Liver (tissue), 9 donors: ENCODE results near the gene TESMIN. TPM values are rescaled to one million over a fixed set of nuclear protein-coding genes. Genes with fewer than 3 reads are reported as not detected.

ENCODE experiments used
- DNase-seq: peaks from one replicate; pipeline ENCODE4 v3.0.0-alpha.2; 2017; ENCODE audit warnings: low spot score
- H3K27ac ChIP-seq, 2 donors: one replicate each; pipeline ENCODE4 v1.7.0; 2013; ENCODE audit warnings: inconsistent platforms in 2 of 2, low read length in 2 of 2, control low read depth in 1 of 2, low read depth in 1 of 2, mild to moderate bottlenecking in 1 of 2
- H3K27me3 ChIP-seq, 4 donors: one replicate each; pipeline versions ENCODE4 v1.6.1 to v1.7.0; 2013; ENCODE audit warnings: low read length in 3 of 4, inconsistent platforms in 1 of 4, mild to moderate bottlenecking in 1 of 4, moderate library complexity in 1 of 4; ENCODE audit not compliant: control insufficient read depth in 4 of 4, insufficient read depth in 4 of 4
- H3K36me3 ChIP-seq, 4 donors: one replicate each; pipeline versions ENCODE4 v1.6.1 to v1.7.0; 2013; ENCODE audit warnings: low read length in 3 of 4, mild to moderate bottlenecking in 3 of 4, low read depth in 1 of 4, moderate library complexity in 1 of 4; ENCODE audit not compliant: control insufficient read depth in 4 of 4, insufficient read depth in 3 of 4
- H3K4me1 ChIP-seq, 4 donors: one replicate each; pipeline versions ENCODE4 v1.6.1 to v1.7.0; 2013; ENCODE audit warnings: low read length in 3 of 4, mild to moderate bottlenecking in 3 of 4, moderate library complexity in 1 of 4; ENCODE audit not compliant: control insufficient read depth in 4 of 4, insufficient read depth in 4 of 4
- H3K4me3 ChIP-seq, 3 donors: one replicate each; pipeline versions ENCODE4 v1.6.1 to v1.7.0; 2013; ENCODE audit warnings: low read length in 3 of 3, control low read depth in 1 of 3, low read depth in 1 of 3, mild to moderate bottlenecking in 1 of 3
- H3K9ac ChIP-seq, 2 donors: one replicate each; pipeline ENCODE4 v1.7.0; 2013; ENCODE audit warnings: low read length in 2 of 2, mild to moderate bottlenecking in 2 of 2, moderate library complexity in 2 of 2, control low read depth in 1 of 2, low read depth in 1 of 2
- H3K9me3 ChIP-seq, 4 donors: one replicate each; pipeline versions ENCODE4 v1.6.1 to v1.7.0; 2013; ENCODE audit warnings: low read length in 3 of 4; ENCODE audit not compliant: control insufficient read depth in 4 of 4
- CTCF ChIP-seq: fragments of 150-350 bp; IDR thresholded peaks from 2 replicates; pipeline ENCODE4 v1.5.1; 2017; ENCODE audit warnings: improper control_type of control experiment, low read depth, low read length; ENCODE audit not compliant: missing input control
- EGR1 ChIP-seq, 2 donors: IDR thresholded peaks; 2 replicates each; pipeline ENCODE4 v1.6.1; 2016 to 2018; ENCODE audit warnings: antibody characterized with exemption in 2 of 2, low read depth in 2 of 2
- FOXA2 ChIP-seq: IDR thresholded peaks from 2 replicates; pipeline ENCODE4 v1.6.1; 2016; ENCODE audit warnings: antibody characterized with exemption
- GABPA ChIP-seq, 2 donors: IDR thresholded peaks in 1 of 2; conservative IDR thresholded peaks in 1 of 2; 2 replicates each; pipeline ENCODE4 v1.6.1; 2016; ENCODE audit warnings: antibody characterized with exemption in 2 of 2, mild to moderate bottlenecking in 1 of 2, moderate library complexity in 1 of 2
- HNF4G ChIP-seq: IDR thresholded peaks from 2 replicates; pipeline ENCODE4 v1.6.1; 2016; ENCODE audit warnings: antibody characterized with exemption
- JUND ChIP-seq, 2 donors: IDR thresholded peaks; 2 replicates each; pipeline ENCODE4 v1.6.1; 2016; ENCODE audit warnings: antibody characterized with exemption in 2 of 2
- NR2F2 ChIP-seq: IDR thresholded peaks from 2 replicates; pipeline ENCODE4 v1.6.1; 2016; ENCODE audit warnings: antibody characterized with exemption
- RAD21 ChIP-seq, 2 donors: IDR thresholded peaks; 2 replicates each; pipeline ENCODE4 v1.6.1; 2016; ENCODE audit warnings: antibody characterized with exemption in 2 of 2, mild to moderate bottlenecking in 2 of 2
- REST ChIP-seq: IDR thresholded peaks from 2 replicates; pipeline ENCODE4 v1.6.1; 2016; ENCODE audit warnings: antibody characterized with exemption, mild to moderate bottlenecking
- SP1 ChIP-seq: IDR thresholded peaks from 2 replicates; pipeline ENCODE4 v1.6.1; 2018; ENCODE audit warnings: antibody characterized with exemption, mild to moderate bottlenecking
- whole genome bisulfite sequencing: extraction: QIAGEN DNeasy Blood & Tissue Kit; methylation state at CpG from one replicate; pipeline ENCODE4 v1.1.7; 2013; 5-methylcytosine and 5-hydroxymethylcytosine counted together
- polyA plus RNA-seq, 2 donors: library from polyadenylated mRNA; stranded (reverse) in 1 of 2; unstranded in 1 of 2; fragments of 200-250 nt in 1 of 2; fragments of >200 nt in 1 of 2; fragmentation: Nextera tagmentation in 1 of 2; extraction: Ambion mirVana in 1 of 2; gene quantifications; one replicate each; pipeline versions ENCODE4 v1.2.1 to v1.2.3, GENCODE V29; 2013 to 2015
- total RNA-seq, 2 donors: library from RNA; depleted of rRNA; stranded (reverse); fragments of >200 nt; gene quantifications; one replicate each; pipeline ENCODE4 v1.2.3, GENCODE V29; 2014
- TF ChIP-seq, protein P1 (sequence below): IDR thresholded peaks from 2 replicates; pipeline ENCODE4 v1.6.1; 2016; ENCODE audit warnings: antibody characterized with exemption
- donor health status: healthy.
- donor health status: healthy.
- donor health status: healthy.
- donor health status: healthy.
- donor health status: healthy.

The TESMIN gene
- total and polyA plus RNA-seq, 4 donors: 0.27 to 2.5 (median 0.62) TPM

DNA sequence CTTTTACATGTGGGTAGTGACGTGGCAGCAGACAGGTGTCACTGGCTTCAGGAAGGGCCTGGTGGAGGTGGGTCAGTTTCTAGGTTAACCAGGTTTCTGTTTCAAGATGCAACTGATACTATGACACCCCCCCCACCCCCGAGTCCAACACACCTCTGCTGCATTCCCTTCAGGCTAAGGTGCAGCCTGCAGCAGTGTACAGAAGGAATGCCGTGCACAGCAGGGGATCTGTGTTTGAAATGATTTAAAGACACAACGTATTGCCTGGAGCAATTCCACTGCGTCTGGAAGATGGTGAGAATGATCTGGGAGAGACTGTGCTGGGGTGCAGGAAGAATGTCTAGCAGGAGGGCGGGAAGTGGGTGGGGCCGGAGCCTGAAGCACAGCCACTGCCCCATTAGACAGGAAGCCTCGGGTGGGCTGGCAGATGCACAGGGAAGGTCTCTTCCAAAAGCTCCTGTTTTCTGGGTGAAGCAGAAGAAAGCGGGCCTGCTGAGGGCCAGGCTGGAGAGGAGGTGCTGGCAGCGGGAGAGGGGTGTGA lies 11.9 kb upstream of the TESMIN start (continued):
- no peak for TF ChIP-seq HNF4G

DNA sequence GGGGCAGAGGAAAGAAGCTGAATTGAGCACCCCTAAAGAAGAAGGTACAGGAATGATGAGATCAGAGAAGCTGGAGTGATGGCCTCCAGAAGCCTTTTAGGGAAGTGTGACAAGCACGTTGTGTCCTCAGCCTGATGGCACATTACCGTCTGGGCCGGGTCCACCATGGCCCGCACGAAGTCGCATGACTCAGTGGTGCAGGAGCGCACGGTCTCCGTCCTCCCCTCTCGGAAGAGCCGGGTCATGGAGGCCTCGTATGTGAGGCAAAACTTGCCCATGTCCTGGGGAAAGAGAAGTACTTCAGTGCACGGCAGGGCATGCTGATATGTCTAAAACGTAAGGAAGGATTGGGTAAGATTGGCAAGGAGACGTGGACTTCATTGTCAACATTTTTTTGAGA lies 11.2 kb upstream of the TESMIN start:
- WGBS: 89% methylated on average over 15 of the region's 15 CpGs

More for the DNA sequence above, 11.2 kb upstream of the TESMIN start:
- no peak for DNase-seq
- Histone ChIP-seq H3K36me3 (peaks cover 33 to 80% (median 50%) of the 10 kb centered on the region in 4 donors), H3K4me3 (no peak overlapping the region), H3K27me3 (no peaks in the 10 kb centered on the region), H3K4me1 (no peaks in the 10 kb centered on the region), H3K9me3 (no peaks in the 10 kb centered on the region), H3K27ac (no peak overlapping the region), H3K9ac (no peak overlapping the region)
- no peak for TF ChIP-seq GABPA (IDR thresholded peaks at IDR 0.05 in 1 of 2, conservative IDR thresholded peaks at IDR 0.05 in 1 of 2)
- TF ChIP-seq JUND (IDR thresholded peaks at IDR 0.05): no peak
- TF ChIP-seq FOXA2: no peak
- no peak for TF ChIP-seq CTCF
- no peak for TF ChIP-seq REST
- no peak for TF ChIP-seq HNF4G
- no peak for TF ChIP-seq EGR1 (IDR thresholded peaks at IDR 0.05; ENCODE audit: low read depth in 2 of 2)
- TF ChIP-seq SP1: no peak
- TF ChIP-seq RAD21 (IDR thresholded peaks at IDR 0.05): no peak
- TF ChIP-seq, protein P1, sequence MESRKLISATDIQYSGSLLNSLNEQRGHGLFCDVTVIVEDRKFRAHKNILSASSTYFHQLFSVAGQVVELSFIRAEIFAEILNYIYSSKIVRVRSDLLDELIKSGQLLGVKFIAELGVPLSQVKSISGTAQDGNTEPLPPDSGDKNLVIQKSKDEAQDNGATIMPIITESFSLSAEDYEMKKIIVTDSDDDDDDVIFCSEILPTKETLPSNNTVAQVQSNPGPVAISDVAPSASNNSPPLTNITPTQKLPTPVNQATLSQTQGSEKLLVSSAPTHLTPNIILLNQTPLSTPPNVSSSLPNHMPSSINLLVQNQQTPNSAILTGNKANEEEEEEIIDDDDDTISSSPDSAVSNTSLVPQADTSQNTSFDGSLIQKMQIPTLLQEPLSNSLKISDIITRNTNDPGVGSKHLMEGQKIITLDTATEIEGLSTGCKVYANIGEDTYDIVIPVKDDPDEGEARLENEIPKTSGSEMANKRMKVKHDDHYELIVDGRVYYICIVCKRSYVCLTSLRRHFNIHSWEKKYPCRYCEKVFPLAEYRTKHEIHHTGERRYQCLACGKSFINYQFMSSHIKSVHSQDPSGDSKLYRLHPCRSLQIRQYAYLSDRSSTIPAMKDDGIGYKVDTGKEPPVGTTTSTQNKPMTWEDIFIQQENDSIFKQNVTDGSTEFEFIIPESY: no peak
- TF ChIP-seq NR2F2: no peak
